Astrocyte of the spinal cord (primary cell): ENCODE results near the gene LCE2C.
"Not testable (repeated sequence)": the region's sequence is repeated elsewhere in the genome, so short reads cannot be mapped to it uniquely, and the experiment has no call there.

Source experiments
- DNase-seq: peaks from one replicate; pipeline ENCODE4 v3.0.0; 2011; ENCODE audit warnings: low read depth, low spot score
- H3K4me3 ChIP-seq: 2 replicates; pipeline ENCODE4 v1.5.1; 2011; ENCODE audit warnings: low read depth, mild to moderate bottlenecking, low read length, moderate library complexity
- CTCF ChIP-seq: IDR thresholded peaks from 2 replicates; pipeline ENCODE4 v1.5.1; 2012; ENCODE audit warnings: low read depth, mild to moderate bottlenecking, low read length, inconsistent platforms
- in situ Hi-C: cut with HindIII; loops from 2 replicates; pipeline ENCODE4 v1.10.0; 2017; ENCODE audit warnings: low sequenced_read_pairs

LCE2C gene

DNA sequence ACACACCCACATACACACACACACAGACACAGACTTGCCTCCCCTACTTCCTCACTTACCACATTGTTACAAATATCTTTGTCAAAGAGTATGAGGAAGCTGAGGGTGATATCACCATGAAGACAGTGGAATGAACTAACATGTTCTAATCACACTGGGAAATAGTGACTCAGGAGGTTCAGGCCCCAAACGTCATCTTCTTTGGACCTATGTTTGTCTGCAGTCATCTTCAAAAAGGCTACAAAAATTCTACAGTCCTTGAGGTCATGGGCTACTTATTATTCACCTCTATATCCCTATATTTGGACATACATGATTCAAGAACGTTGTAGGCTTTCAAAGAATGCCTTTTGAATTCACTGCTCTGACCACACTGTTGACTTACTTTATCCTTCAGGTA is 2.1 kb upstream of the LCE2C start:
- TF ChIP-seq CTCF, result no peak
- DNase-seq, result no peak
- H3K4me3 ChIP-seq, result no peak overlapping the region
- in situ Hi-C loops, result no loop called here

DNA sequence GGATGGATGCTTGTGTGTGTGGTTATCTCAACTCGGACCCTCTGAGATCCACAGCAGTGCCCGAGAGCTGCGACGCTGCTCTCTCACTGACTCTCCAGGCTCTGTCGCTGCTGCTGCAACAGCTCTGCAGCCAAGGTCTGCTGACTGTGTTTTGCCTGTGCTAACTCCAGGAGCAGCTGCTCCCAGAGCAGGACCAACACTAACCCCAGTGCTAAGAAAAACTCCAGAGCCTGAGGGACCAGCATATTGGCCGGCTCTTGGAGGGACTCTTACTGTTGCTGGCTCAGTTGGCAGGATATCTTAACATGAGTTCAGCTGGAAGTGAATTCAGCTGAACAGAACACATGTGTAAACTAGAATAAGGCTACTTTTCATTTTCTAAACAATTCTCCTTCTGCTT is 4.4 kb downstream of the LCE2C start:
- in situ Hi-C loops, result no loop called here
- no peak for TF ChIP-seq CTCF
- DNase-seq, result no peak
- H3K4me3 ChIP-seq, result no peak overlapping the region

DNA sequence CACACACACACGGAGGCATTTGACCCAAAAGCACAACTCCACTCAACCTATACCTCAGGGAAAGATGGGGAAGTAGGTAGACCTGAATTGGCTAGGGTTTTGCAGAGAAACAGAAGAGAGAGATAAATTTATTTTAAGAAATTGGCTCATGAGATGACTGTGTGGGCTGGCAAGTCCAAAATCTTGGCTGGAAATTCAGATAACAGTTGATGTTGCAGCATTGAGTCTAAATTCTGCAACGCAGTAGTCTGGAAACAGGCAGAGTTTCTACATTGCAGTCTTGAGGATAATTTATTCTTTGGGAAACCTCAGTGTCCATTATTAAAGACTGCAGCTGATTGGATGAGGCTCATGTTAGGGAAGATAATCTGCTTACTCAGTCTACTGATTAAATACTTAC is 6.5 kb downstream of the LCE2C start:
- TF ChIP-seq CTCF, result no peak
- no peak overlapping the region for H3K4me3 ChIP-seq
- no peak for DNase-seq
- in situ Hi-C loops, result no loop called here

- TF ChIP-seq CTCF, result no peak
- DNase-seq, result no peak
- in situ Hi-C loops, result no loop called here
- no peak overlapping the region for H3K4me3 ChIP-seq
These were observed 8.8 kb downstream of the LCE2C start for GRCh38 chr1:152683846-152684245.

DNA sequence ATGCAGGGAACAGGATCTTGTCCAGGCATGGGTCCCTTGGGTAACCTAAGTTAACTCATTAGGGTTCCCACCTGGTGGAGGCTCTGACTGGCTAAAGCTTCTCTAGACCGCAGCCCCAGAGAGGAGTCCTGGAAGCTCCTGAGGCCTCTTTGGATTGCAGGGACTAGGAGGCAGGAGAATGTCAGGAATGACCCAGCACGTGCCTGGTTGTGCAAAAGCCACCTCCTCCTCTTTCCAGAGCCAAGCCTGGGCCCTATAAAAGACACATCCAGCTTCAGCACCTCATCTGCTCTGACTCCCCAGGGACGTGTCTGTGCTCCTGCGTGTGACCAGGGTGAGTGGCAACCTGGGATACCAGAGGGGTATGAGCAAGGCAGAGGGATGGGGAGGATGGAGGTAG is 10.7 kb downstream of the LCE2C start, which contains the start of gene LCE2B:
Gene LCE2B, plus strand, starts transcription at position 301 of the 400 bp plus-strand sequence. CDS start 721 bp downstream, outside the sequence.
- DNase-seq, in situ Hi-C loops, H3K4me3 ChIP-seq: not testable (repeated sequence)

DNA sequence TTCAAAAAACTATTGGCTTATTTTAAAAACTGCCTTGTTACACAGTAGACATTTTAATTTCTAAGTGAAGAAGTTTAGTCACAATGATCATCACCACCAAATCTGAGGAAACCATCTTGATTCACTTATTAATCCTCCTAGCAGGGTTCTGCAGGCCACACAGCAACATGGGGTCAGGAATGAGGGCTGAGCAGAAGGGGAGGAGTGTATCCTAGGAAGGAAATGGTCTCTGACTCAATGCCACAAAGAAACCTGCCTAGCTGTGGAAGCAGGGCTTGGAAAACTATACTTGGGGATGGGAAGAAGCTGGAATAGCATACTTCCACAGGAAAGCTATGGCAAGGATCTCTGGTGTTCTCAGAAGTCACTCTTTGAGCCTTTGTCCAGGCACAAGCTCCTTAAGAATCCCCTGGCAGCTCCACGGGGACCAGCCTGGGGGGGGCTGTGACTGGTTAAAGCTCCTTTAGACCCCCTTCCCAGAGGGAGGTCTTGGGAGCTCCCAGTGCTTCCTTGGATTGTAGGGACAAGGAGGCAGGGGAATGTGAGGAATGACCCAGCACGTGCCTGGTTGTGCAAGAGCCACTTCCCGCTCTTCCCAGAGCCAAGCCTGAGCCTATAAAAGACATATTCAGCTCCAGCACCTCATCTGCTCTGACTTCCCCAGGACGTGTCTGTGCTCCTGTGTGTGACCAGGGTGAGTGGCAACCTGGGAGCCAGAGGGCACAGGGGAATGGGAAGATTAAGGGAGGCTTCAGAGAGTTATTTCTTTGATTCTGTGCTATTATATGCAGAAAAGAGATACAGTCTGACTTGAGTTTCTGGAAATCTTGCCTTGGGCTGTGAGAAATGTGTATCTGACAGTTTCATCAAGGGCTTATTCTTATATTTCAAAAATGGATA is 22.9 kb downstream of the LCE2C start, which contains the start of gene LCE2A:
Gene LCE2A, plus strand, starts transcription at position 645 of the 900 bp plus-strand sequence. CDS start 557 bp downstream, outside the sequence.
- no peak for TF ChIP-seq CTCF
- no peak for DNase-seq
- in situ Hi-C loops, result no loop called here
- no peak within 1 kb of the TSS for H3K4me3 ChIP-seq

DNA sequence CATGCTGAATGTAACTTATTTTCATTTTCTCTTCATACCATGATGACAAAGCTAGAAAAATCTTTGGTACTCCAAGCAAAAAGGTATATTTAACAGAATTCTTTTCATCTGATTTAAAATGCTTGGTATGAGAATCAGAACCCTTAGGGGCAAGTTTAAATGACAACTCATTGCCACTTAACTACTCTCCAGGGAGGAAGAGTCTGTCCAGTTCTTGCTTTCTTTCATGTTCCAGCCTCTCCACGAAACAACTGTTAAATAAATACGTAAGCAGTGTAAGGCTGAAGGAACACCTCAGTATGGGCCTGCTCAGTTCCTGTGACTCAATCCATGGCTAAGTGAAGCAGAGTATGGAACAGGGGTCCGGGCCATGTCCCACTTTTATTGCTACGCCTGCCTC is 24.7 kb downstream of the LCE2C start:
- no peak for DNase-seq
- H3K4me3 ChIP-seq, result no peak overlapping the region
- no peak for TF ChIP-seq CTCF
- in situ Hi-C loops, result no loop called here
